ENCODE measurements around the gene MCOLN1. TPM values are rescaled to one million over a fixed set of nuclear protein-coding genes. Genes with fewer than 3 reads are reported as not detected.

The MCOLN1 gene
- total RNA-seq, 2 experiments from 2014 or later: 7.9 to 9.2 TPM

GRCh38 chr19:7505682-7506384, 16.6 kb upstream of the MCOLN1 start:
- POLR2A ChIA-PET: interaction anchor here (0.9 to 1.6 kb wide), 5 partner anchors 10 to 157 kb away, joined by 3 to 6 read pairs (median 3); partner anchors contain the start of genes ARHGEF18 and MCOLN1
- Mint-ChIP-seq H3K27me3 (peaks cover 27% of the 10 kb centered on the region), H3K9me3 (no peaks in the 10 kb centered on the region), H3K36me3 (ENCODE audit: low read depth) (no peaks in the 10 kb centered on the region), H3K4me1 (ENCODE audit: low read depth) (peaks cover 11% of the 10 kb centered on the region), H3K27ac (no peak overlapping the region), H3K4me3 (no peak overlapping the region)
- CTCF ChIA-PET: interaction anchor here (0.7 to 1.3 kb wide), 2 partner anchors 9 to 175 kb away, joined by 3 read pairs; partner anchors contain the start of gene TRAPPC5
- no peak for TF ChIP-seq CTCF (IDR thresholded peaks at IDR 0.05)
- DNase-seq: peak; percentile 46
- ATAC-seq: peak; percentile 67
- intact Hi-C loops (cut with micrococcal nuclease): no loop called here

GRCh38 chr19:7506385-7507328, 15.8 kb upstream of the MCOLN1 start:
- Mint-ChIP-seq H3K36me3 (ENCODE audit: low read depth) (no peaks in the 10 kb centered on the region), H3K27me3 (peaks cover 25% of the 10 kb centered on the region), H3K4me3 (no peak overlapping the region), H3K27ac (no peak overlapping the region), H3K9me3 (no peaks in the 10 kb centered on the region), H3K4me1 (ENCODE audit: low read depth) (peaks cover 11% of the 10 kb centered on the region)
- CTCF ChIA-PET: interaction anchor here (0.7 to 1.3 kb wide), 2 partner anchors 9 to 174 kb away, joined by 3 read pairs; partner anchors contain the start of gene TRAPPC5
- no peak for TF ChIP-seq CTCF (IDR thresholded peaks at IDR 0.05)
- DNase-seq (peak; percentile 79), ATAC-seq (peak; percentile 90)
- POLR2A ChIA-PET: interaction anchor here (0.5 to 1.2 kb wide), 5 partner anchors 11 to 158 kb away, joined by 3 read pairs; partner anchors contain the start of genes ARHGEF18 and MCOLN1
- intact Hi-C loops (cut with micrococcal nuclease): no loop called here

GRCh38 chr19:7507884-7508283, 14.5 kb upstream of the MCOLN1 start:
- ATAC-seq (peak; percentile 45), DNase-seq (peak; percentile 51)
- Mint-ChIP-seq H3K4me1 (ENCODE audit: low read depth) (peaks cover 11% of the 10 kb centered on the region), H3K4me3 (no peak overlapping the region), H3K27ac (no peak overlapping the region), H3K36me3 (ENCODE audit: low read depth) (no peaks in the 10 kb centered on the region), H3K9me3 (no peaks in the 10 kb centered on the region), H3K27me3 (peaks cover 17% of the 10 kb centered on the region)
- intact Hi-C loops (cut with micrococcal nuclease): no loop called here
- POLR2A ChIA-PET: no interaction called here
- CTCF ChIA-PET: no interaction called here
- TF ChIP-seq CTCF (IDR thresholded peaks at IDR 0.05): no peak

GRCh38 chr19:7509625-7510024, 12.8 kb upstream of the MCOLN1 start:
- TF ChIP-seq CTCF (IDR thresholded peaks at IDR 0.05): no peak
- intact Hi-C loops (cut with micrococcal nuclease): no loop called here
- DNase-seq (peak; percentile 44), ATAC-seq (no peak)
- Mint-ChIP-seq H3K36me3 (ENCODE audit: low read depth) (no peaks in the 10 kb centered on the region), H3K4me1 (ENCODE audit: low read depth) (peaks cover 11% of the 10 kb centered on the region), H3K4me3 (no peak overlapping the region), H3K27me3 (peaks cover 15% of the 10 kb centered on the region), H3K9me3 (no peaks in the 10 kb centered on the region), H3K27ac (no peak overlapping the region)
- POLR2A ChIA-PET: no interaction called here
- CTCF ChIA-PET: no interaction called here

Measured in activated CD8-positive, alpha-beta T cell treated with anti-CD3 and anti-CD28 coated beads for 36 hours (primary cell).